Mammary epithelial cell (primary cell): ENCODE data around the gene ATP6V1E1.
"Not testable (repeated sequence)": the region's sequence is repeated elsewhere in the genome, so short reads cannot be mapped to it uniquely, and the experiment has no call there.

Experiments
- EZH2 ChIP-seq: IDR thresholded peaks from 2 replicates; pipeline ENCODE4 v1.6.1; 2012; ENCODE audit warnings: low read length, inconsistent platforms, borderline replicate concordance
- TF ChIP-seq, protein P1 (sequence below), 2 donors: IDR thresholded peaks in 1 of 2; conservative IDR thresholded peaks in 1 of 2; 2 replicates each; pipeline ENCODE4 v1.5.1; 2011 to 2012; ENCODE audit warnings: inconsistent platforms in 2 of 2, low read length in 2 of 2, mild to moderate bottlenecking in 2 of 2, control low read depth in 1 of 2, low read depth in 1 of 2; ENCODE audit not compliant: insufficient read depth in 1 of 2; ENCODE audit errors: extremely low read depth in 1 of 2

- TF ChIP-seq, protein P1, sequence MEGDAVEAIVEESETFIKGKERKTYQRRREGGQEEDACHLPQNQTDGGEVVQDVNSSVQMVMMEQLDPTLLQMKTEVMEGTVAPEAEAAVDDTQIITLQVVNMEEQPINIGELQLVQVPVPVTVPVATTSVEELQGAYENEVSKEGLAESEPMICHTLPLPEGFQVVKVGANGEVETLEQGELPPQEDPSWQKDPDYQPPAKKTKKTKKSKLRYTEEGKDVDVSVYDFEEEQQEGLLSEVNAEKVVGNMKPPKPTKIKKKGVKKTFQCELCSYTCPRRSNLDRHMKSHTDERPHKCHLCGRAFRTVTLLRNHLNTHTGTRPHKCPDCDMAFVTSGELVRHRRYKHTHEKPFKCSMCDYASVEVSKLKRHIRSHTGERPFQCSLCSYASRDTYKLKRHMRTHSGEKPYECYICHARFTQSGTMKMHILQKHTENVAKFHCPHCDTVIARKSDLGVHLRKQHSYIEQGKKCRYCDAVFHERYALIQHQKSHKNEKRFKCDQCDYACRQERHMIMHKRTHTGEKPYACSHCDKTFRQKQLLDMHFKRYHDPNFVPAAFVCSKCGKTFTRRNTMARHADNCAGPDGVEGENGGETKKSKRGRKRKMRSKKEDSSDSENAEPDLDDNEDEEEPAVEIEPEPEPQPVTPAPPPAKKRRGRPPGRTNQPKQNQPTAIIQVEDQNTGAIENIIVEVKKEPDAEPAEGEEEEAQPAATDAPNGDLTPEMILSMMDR (conservative IDR thresholded peaks at IDR 0.05 in 1 of 2, IDR thresholded peaks at IDR 0.05 in 1 of 2; ENCODE audit: extremely low read depth in 1 of 2, insufficient read depth in 1 of 2, low read depth in 1 of 2, low read length in 2 of 2): not testable (repeated sequence)
- not testable (repeated sequence) for TF ChIP-seq EZH2
Observed at GRCh38 chr22:17671521-17672092, 43.1 kb upstream of the ATP6V1E1 start.
